Mucosa of descending colon (tissue), 3 donors: ENCODE results near the gene SPPL3. TPM values are rescaled to one million over a fixed set of nuclear protein-coding genes. Genes with fewer than 3 reads are reported as not detected.
A peak's percentile ranks its signal among the peaks of the same experiment; 100 is the strongest.

Source experiments
- ATAC-seq: fragments of 200-7000 bp; cut with Tn5 transposase; one replicate; pipeline ENCODE4 v1.9.1; 2020; ENCODE audit warnings: mild to moderate bottlenecking, moderate library complexity
- DNase-seq, 3 donors: peaks; one replicate each; pipeline ENCODE4 v3.0.0-alpha.2; 2020
- H3K36me3 ChIP-seq: fragments of 200-600 bp; one replicate; pipeline ENCODE4 v1.8.0; 2021; ENCODE audit warnings: low read depth, mild to moderate bottlenecking
- H3K4me1 ChIP-seq: fragments of 200-600 bp; one replicate; pipeline ENCODE4 v1.8.0; 2021; ENCODE audit warnings: low read depth, mild to moderate bottlenecking
- H3K4me3 ChIP-seq: fragments of 200-600 bp; one replicate; pipeline ENCODE4 v1.8.0; 2021; ENCODE audit warnings: mild to moderate bottlenecking
- H3K9me3 ChIP-seq: fragments of 200-600 bp; one replicate; pipeline ENCODE4 v1.8.0; 2021; ENCODE audit warnings: mild to moderate bottlenecking
- CTCF ChIP-seq: fragments of 200-600 bp; IDR thresholded peaks from one replicate; pipeline ENCODE4 v1.8.0; 2022; ENCODE audit warnings: antibody characterized with exemption, mild to moderate bottlenecking
- intact Hi-C, 2 donors: fragments of 100-400 bp; cut with DNase I in 1 of 2; cut with micrococcal nuclease in 1 of 2; formaldehyde crosslinking; loops; one replicate each; pipeline versions ENCODE4 v1.11.0 to v1.11.1; 2022; cut with DNase I, micrococcal nuclease
- total RNA-seq, 3 donors: library from RNA; stranded (reverse); fragmentation: NEBNext Ultra II Directional in 2 of 3; extraction: Animal tissue kit (Norgen Biotek cat#: 25700) in 2 of 3; gene quantifications; one replicate each; pipeline versions ENCODE4 v1.2.1 to v1.2.4, GENCODE V29; 2021 to 2023
- donor health status: DM: no; HTN: no; CAD: no; lungs with moderate emphysema.
- donor health status: DM: no; HTN: no; CAD: no.
- donor health status: DM: no; HTN: yes; CAD: no.

SPPL3 gene
- total RNA-seq, 3 donors from 2014 or later = 51.8 to 72.1 (median 65.6) TPM

DNA sequence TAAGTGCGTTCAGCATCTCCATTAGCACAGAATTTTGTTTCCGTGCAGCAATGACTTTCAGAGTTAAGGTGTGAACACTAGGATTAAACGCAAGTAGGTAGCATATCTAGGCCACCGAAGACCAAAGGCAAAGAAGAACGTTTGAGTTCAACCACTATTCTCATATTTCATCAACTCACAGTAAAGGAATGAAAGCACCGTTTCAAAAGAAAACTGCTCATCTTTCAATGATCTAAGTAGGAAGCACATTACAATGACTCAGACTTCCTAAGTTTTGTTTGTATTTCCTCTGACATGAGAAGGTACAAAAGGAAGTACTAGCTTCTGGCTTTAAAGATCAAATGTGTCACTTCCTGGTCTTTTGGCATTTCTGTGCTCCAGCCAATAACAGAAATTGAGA is 121.0 kb downstream of the SPPL3 start:
- DNase-seq = no peak
- Histone ChIP-seq H3K9me3 (no peaks in the 10 kb centered on the region), H3K4me1 (no peaks in the 10 kb centered on the region), H3K4me3 (no peak overlapping the region), H3K36me3 (no peaks in the 10 kb centered on the region)
- ATAC-seq = no peak
- intact Hi-C loops = no loop called here
- no peak for TF ChIP-seq CTCF

GRCh38 chr12:120775862-120776552 is 128.2 kb downstream of the SPPL3 start:
- no peak for DNase-seq
- ATAC-seq = no peak

DNA sequence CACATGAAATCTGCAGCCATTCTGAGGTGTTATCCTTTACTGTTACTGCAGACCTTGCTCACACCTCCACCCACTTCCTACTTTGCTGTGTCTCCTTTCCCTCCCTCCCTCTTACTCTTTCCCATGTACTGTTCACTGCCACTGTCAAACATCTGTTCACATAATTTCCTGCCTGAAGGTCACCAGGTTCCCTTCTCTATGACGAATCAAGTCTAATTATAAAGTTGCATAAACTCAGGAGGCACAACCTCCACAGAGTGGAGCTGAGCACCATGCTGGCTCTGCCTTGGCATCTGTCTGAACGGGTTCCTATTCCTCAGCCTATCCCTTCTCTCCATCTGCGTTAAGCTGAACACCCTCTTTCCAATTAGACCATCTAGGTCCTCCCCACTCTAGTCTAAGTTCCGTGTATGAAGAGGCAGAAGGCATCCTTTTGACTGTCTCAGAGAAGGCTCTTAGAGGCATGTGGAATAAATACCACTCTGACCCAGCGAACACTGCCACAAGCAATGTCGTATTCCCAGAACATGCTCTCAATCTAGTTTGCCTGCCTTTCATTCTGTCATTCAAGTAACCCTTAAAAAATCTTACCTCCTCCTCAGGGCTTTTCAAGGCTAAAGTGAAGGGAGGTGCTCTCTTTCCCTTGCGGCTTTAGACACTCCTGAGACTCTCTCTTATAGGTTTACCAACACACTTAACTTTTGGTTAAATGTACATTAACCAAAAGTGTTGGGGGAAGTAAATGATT is 129.8 kb downstream of the SPPL3 start:
- intact Hi-C loops = no loop called here
- no peaks in the 10 kb centered on the region for H3K9me3 ChIP-seq
- H3K4me3 ChIP-seq = no peak overlapping the region
- TF ChIP-seq CTCF = no peak
- ATAC-seq (peak; percentile 44), DNase-seq (no peak)
- no peaks in the 10 kb centered on the region for H3K4me1 ChIP-seq
- no peaks in the 10 kb centered on the region for H3K36me3 ChIP-seq

More at GRCh38 chr12:120775862-120776552, 128.2 kb downstream of the SPPL3 start:
- intact Hi-C loops = no loop called here
- no peaks in the 10 kb centered on the region for H3K36me3 ChIP-seq
- no peaks in the 10 kb centered on the region for H3K9me3 ChIP-seq
- no peaks in the 10 kb centered on the region for H3K4me1 ChIP-seq
- no peak overlapping the region for H3K4me3 ChIP-seq
- TF ChIP-seq CTCF = no peak

DNA sequence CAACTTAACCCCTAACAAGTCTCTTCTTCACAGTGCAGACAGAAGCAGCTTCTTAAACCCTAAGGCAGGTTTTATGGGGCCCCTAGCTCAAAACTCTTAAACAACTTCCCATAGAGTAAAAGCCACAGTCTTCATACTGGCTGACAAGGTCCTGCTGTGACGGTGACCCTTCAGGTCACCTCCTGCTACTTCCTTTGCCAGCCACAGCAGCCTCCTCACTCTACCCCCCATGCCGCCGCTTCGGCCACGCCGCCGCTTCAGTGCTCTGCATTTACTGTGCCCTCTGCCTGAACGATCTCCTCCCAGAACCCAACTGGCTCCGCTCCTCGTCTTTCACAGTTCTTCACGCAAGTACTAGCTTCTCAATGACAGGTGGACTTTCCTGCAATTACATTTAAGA is 133.1 kb downstream of the SPPL3 start:
- Histone ChIP-seq H3K4me3 (no peak overlapping the region), H3K9me3 (no peaks in the 10 kb centered on the region), H3K36me3 (no peaks in the 10 kb centered on the region), H3K4me1 (peaks cover 13% of the 10 kb centered on the region)
- no peak for ATAC-seq
- no peak for TF ChIP-seq CTCF
- no peak for DNase-seq
- intact Hi-C loops = no loop called here

GRCh38 chr12:120767071-120768024 is 136.8 kb downstream of the SPPL3 start:
- no peak for TF ChIP-seq CTCF
- no peaks in the 10 kb centered on the region for H3K9me3 ChIP-seq
- intact Hi-C loops = no loop called here
- no peaks in the 10 kb centered on the region for H3K36me3 ChIP-seq
- H3K4me3 ChIP-seq = no peak overlapping the region
- ATAC-seq = no peak
- no peak for DNase-seq
- H3K4me1 ChIP-seq = peaks cover 22% of the 10 kb centered on the region
